ENCODE results near the gene SMURF1.
A peak's percentile ranks its signal among the peaks of the same experiment; 100 is the strongest.

Gene SMURF1

GRCh38 chr7:99142727-99143520 lies 984 bp downstream of the SMURF1 start:
- 0 out of 2 replicates have a peak, but pooled peaks cover 4% of the 10 kb centered on the region for H3K9me3 ChIP-seq
- no peak overlapping the region for H3K27ac ChIP-seq
- H3K4me1 ChIP-seq = peaks cover 46% of the 10 kb centered on the region
- H3K27me3 ChIP-seq = no peaks in the 10 kb centered on the region
- no peak overlapping the region for H3K9ac ChIP-seq
- H3K4me2 ChIP-seq = peak overlapping the region; percentile 55
- peaks cover 48% of the 10 kb centered on the region for H4K20me1 ChIP-seq
- H3K36me3 ChIP-seq = peaks cover 10% of the 10 kb centered on the region; the same call in 1 of the 2 replicates
- no peak for TF ChIP-seq Cebpa-rat (IDR thresholded peaks at IDR 0.05)
- peak overlapping the region; percentile 87 for H3K4me3 ChIP-seq

- Histone ChIP-seq H3K4me2 (peak overlapping the region; percentile 67), H3K9ac (peak overlapping the region; percentile 34; the same call in 1 of the 2 replicates), H3K4me3 (peak overlapping the region; percentile 46), H4K20me1 (peaks cover 56% of the 10 kb centered on the region), H3K27ac (peak overlapping the region; percentile 9; the same call in 1 of the 2 replicates), H3K27me3 (no peaks in the 10 kb centered on the region), H3K36me3 (peaks cover 15% of the 10 kb centered on the region), H3K9me3 (0 out of 2 replicates have a peak, but pooled peaks cover 4% of the 10 kb centered on the region), H3K4me1 (peaks cover 53% of the 10 kb centered on the region)
- no peak for TF ChIP-seq Cebpa-rat (IDR thresholded peaks at IDR 0.05)
These were observed 1.8 kb downstream of the SMURF1 start for GRCh38 chr7:99141841-99142726.

GRCh38 chr7:99141334-99141733 lies 2.6 kb downstream of the SMURF1 start:
- Histone ChIP-seq H3K27me3 (no peaks in the 10 kb centered on the region), H3K4me2 (peak overlapping the region; percentile 67), H3K36me3 (peaks cover 15% of the 10 kb centered on the region), H3K27ac (no peak overlapping the region), H3K9me3 (0 out of 2 replicates have a peak, but pooled peaks cover 4% of the 10 kb centered on the region), H4K20me1 (peaks cover 64% of the 10 kb centered on the region), H3K4me1 (peaks cover 60% of the 10 kb centered on the region), H3K9ac (peak overlapping the region; percentile 34; the same call in 1 of the 2 replicates), H3K4me3 (peak overlapping the region; percentile 46; the same call in 1 of the 2 replicates)
- no peak for TF ChIP-seq Cebpa-rat (IDR thresholded peaks at IDR 0.05)

- Histone ChIP-seq H3K36me3 (peaks cover 15% of the 10 kb centered on the region), H3K9ac (no peak overlapping the region), H3K27me3 (no peaks in the 10 kb centered on the region), H4K20me1 (peaks cover 69% of the 10 kb centered on the region), H3K9me3 (0 out of 2 replicates have a peak, but pooled peaks cover 4% of the 10 kb centered on the region), H3K4me2 (peak overlapping the region; percentile 67), H3K4me3 (no peak overlapping the region), H3K27ac (no peak overlapping the region), H3K4me1 (peaks cover 66% of the 10 kb centered on the region)
- TF ChIP-seq Cebpa-rat (IDR thresholded peaks at IDR 0.05) = no peak
These were observed 3.1 kb downstream of the SMURF1 start for GRCh38 chr7:99140813-99141212.

GRCh38 chr7:99139036-99139435 lies 4.9 kb downstream of the SMURF1 start:
- Histone ChIP-seq H4K20me1 (peaks cover 83% of the 10 kb centered on the region), H3K4me1 (peaks cover 60% of the 10 kb centered on the region), H3K36me3 (peaks cover 15% of the 10 kb centered on the region), H3K27ac (no peak overlapping the region), H3K4me3 (no peak overlapping the region), H3K9me3 (peaks cover 7% of the 10 kb centered on the region), H3K9ac (no peak overlapping the region), H3K27me3 (no peaks in the 10 kb centered on the region), H3K4me2 (no peak overlapping the region)
- no peak for TF ChIP-seq Cebpa-rat (IDR thresholded peaks at IDR 0.05)

- Histone ChIP-seq H3K9me3 (peaks cover 21% of the 10 kb centered on the region), H3K36me3 (peaks cover 19% of the 10 kb centered on the region), H3K4me3 (no peak overlapping the region), H3K9ac (no peak overlapping the region), H3K27ac (no peak overlapping the region), H3K4me2 (no peak overlapping the region), H4K20me1 (peaks cover 94% of the 10 kb centered on the region), H3K27me3 (no peaks in the 10 kb centered on the region), H3K4me1 (peaks cover 60% of the 10 kb centered on the region)
- no peak for TF ChIP-seq Cebpa-rat (IDR thresholded peaks at IDR 0.05)
These were observed 6.3 kb downstream of the SMURF1 start for GRCh38 chr7:99137411-99138180.

- peaks cover 31% of the 10 kb centered on the region for H3K9me3 ChIP-seq
- no peak overlapping the region for H3K4me3 ChIP-seq
- no peaks in the 10 kb centered on the region for H3K27me3 ChIP-seq
- H4K20me1 ChIP-seq = peaks cover 96% of the 10 kb centered on the region
- peaks cover 46% of the 10 kb centered on the region for H3K4me1 ChIP-seq
- H3K4me2 ChIP-seq = no peak overlapping the region
- H3K36me3 ChIP-seq = peaks cover 28% of the 10 kb centered on the region
- H3K27ac ChIP-seq = no peak overlapping the region
- no peak overlapping the region for H3K9ac ChIP-seq
- no peak for TF ChIP-seq Cebpa-rat (IDR thresholded peaks at IDR 0.05)
These were observed 8.0 kb downstream of the SMURF1 start for GRCh38 chr7:99135938-99136337.

- H3K9ac ChIP-seq = no peak overlapping the region
- peaks cover 29% of the 10 kb centered on the region for H3K36me3 ChIP-seq
- H3K4me3 ChIP-seq = no peak overlapping the region
- H3K27ac ChIP-seq = no peak overlapping the region
- peaks cover 28% of the 10 kb centered on the region for H3K4me1 ChIP-seq
- no peaks in the 10 kb centered on the region for H3K27me3 ChIP-seq
- peaks cover 28% of the 10 kb centered on the region for H3K9me3 ChIP-seq
- TF ChIP-seq Cebpa-rat (IDR thresholded peaks at IDR 0.05) = no peak
- H3K4me2 ChIP-seq = no peak overlapping the region
- H4K20me1 ChIP-seq = peaks cover 96% of the 10 kb centered on the region
These were observed 9.9 kb downstream of the SMURF1 start for GRCh38 chr7:99133766-99134564.

All from BLaER1 (cell line).